KMS-11 (cell line): ENCODE results near the gene ELOA.
A peak's percentile ranks its signal among the peaks of the same experiment; 100 is the strongest.

Experiments used
- H2AFZ ChIP-seq: fragments of 200-600 bp; sonication (generic); 2 replicates; pipeline ENCODE4 v1.6.1; 2016; ENCODE audit warnings: antibody characterized with exemption, mixed run types, low read depth
- H3K27ac ChIP-seq: fragments of 200-600 bp; sonication (generic); 2 replicates; pipeline ENCODE4 v1.6.1; 2016; ENCODE audit warnings: mild to moderate bottlenecking, mixed run types
- H3K27me3 ChIP-seq: fragments of 200-600 bp; sonication (generic); 2 replicates; pipeline ENCODE4 v1.6.1; 2017; ENCODE audit warnings: mild to moderate bottlenecking, low read depth, mixed run types, moderate library complexity; ENCODE audit not compliant: insufficient read depth
- H3K36me3 ChIP-seq: fragments of 200-600 bp; sonication (generic); 2 replicates; pipeline ENCODE4 v1.6.1; 2017; ENCODE audit warnings: mild to moderate bottlenecking, mixed run types; ENCODE audit not compliant: insufficient read depth
- H3K4me1 ChIP-seq: fragments of 200-600 bp; sonication (generic); 2 replicates; pipeline ENCODE4 v1.6.1; 2016; ENCODE audit warnings: mild to moderate bottlenecking, low read depth, mixed run types; ENCODE audit not compliant: poor library complexity, severe bottlenecking
- H3K4me2 ChIP-seq: fragments of 200-600 bp; sonication (generic); 2 replicates; pipeline ENCODE4 v1.7.0; 2016; ENCODE audit warnings: mild to moderate bottlenecking, mixed run types
- H3K4me3 ChIP-seq: fragments of 200-600 bp; sonication (generic); IDR thresholded peaks from 2 replicates; pipeline ENCODE4 v1.6.1; 2017; ENCODE audit warnings: low read depth, low read length, mixed read lengths; ENCODE audit not compliant: insufficient read depth
- H3K79me2 ChIP-seq: fragments of 200-600 bp; sonication (generic); 2 replicates; pipeline ENCODE4 v1.6.1; 2016; ENCODE audit warnings: low read depth, mixed run types; ENCODE audit not compliant: insufficient read depth
- H3K9ac ChIP-seq: fragments of 200-600 bp; sonication (generic); 2 replicates; pipeline ENCODE4 v1.6.1; 2016; ENCODE audit warnings: mild to moderate bottlenecking, mixed run types
- H4K20me1 ChIP-seq: fragments of 200-600 bp; sonication (generic); 2 replicates; pipeline ENCODE4 v1.6.1; 2016; ENCODE audit warnings: mild to moderate bottlenecking, mixed run types; ENCODE audit not compliant: insufficient read depth
- TF ChIP-seq, protein P1 (sequence below): fragments of 200-600 bp; sonication (generic); conservative IDR thresholded peaks from 2 replicates; pipeline ENCODE4 v1.6.1; 2017; ENCODE audit warnings: low read depth, mild to moderate bottlenecking, antibody characterized with exemption, low read length, moderate library complexity, mixed read lengths

Gene ELOA

GRCh38 chr1:23806280-23806679 lies 63.0 kb downstream of the ELOA start:
- H3K4me3 ChIP-seq = no peak overlapping the region
- TF ChIP-seq, protein P1, sequence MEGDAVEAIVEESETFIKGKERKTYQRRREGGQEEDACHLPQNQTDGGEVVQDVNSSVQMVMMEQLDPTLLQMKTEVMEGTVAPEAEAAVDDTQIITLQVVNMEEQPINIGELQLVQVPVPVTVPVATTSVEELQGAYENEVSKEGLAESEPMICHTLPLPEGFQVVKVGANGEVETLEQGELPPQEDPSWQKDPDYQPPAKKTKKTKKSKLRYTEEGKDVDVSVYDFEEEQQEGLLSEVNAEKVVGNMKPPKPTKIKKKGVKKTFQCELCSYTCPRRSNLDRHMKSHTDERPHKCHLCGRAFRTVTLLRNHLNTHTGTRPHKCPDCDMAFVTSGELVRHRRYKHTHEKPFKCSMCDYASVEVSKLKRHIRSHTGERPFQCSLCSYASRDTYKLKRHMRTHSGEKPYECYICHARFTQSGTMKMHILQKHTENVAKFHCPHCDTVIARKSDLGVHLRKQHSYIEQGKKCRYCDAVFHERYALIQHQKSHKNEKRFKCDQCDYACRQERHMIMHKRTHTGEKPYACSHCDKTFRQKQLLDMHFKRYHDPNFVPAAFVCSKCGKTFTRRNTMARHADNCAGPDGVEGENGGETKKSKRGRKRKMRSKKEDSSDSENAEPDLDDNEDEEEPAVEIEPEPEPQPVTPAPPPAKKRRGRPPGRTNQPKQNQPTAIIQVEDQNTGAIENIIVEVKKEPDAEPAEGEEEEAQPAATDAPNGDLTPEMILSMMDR = no peak
- no peak overlapping the region for H3K9ac ChIP-seq
- no peaks in the 10 kb centered on the region for H3K36me3 ChIP-seq
- H3K27me3 ChIP-seq = no peaks in the 10 kb centered on the region
- peaks cover 35% of the 10 kb centered on the region for H3K4me1 ChIP-seq
- no peak overlapping the region for H3K4me2 ChIP-seq
- no peak overlapping the region for H2AFZ ChIP-seq
- no peaks in the 10 kb centered on the region for H3K79me2 ChIP-seq
- H4K20me1 ChIP-seq = no peaks in the 10 kb centered on the region
- H3K27ac ChIP-seq = no peak overlapping the region

GRCh38 chr1:23807453-23807852 lies 64.2 kb downstream of the ELOA start:
- no peak overlapping the region for H2AFZ ChIP-seq
- no peak overlapping the region for H3K9ac ChIP-seq
- H3K4me1 ChIP-seq = peaks cover 35% of the 10 kb centered on the region
- no peaks in the 10 kb centered on the region for H3K79me2 ChIP-seq
- H3K4me3 ChIP-seq = no peak overlapping the region
- H3K36me3 ChIP-seq = no peaks in the 10 kb centered on the region
- H3K27ac ChIP-seq = no peak overlapping the region
- TF ChIP-seq, protein P1 = no peak
- H4K20me1 ChIP-seq = no peaks in the 10 kb centered on the region
- no peaks in the 10 kb centered on the region for H3K27me3 ChIP-seq
- no peak overlapping the region for H3K4me2 ChIP-seq

- H2AFZ ChIP-seq = peak overlapping the region; percentile 24; the same call in 1 of the 2 replicates
- 0 out of 2 replicates have a peak overlapping the region, but pooled peaks have one; percentile 19 for H3K27ac ChIP-seq
- TF ChIP-seq, protein P1 = peak; percentile 82
Observed at GRCh38 chr1:23809751-23810171, 66.5 kb downstream of the ELOA start.

GRCh38 chr1:23810818-23811540 lies 67.7 kb downstream of the ELOA start:
- Histone ChIP-seq H3K27me3 (no peaks in the 10 kb centered on the region), H3K4me1 (peaks cover 21% of the 10 kb centered on the region), H3K4me2 (no peak overlapping the region), H3K9ac (no peak overlapping the region), H3K4me3 (no peak overlapping the region), H3K36me3 (no peaks in the 10 kb centered on the region), H2AFZ (no peak overlapping the region), H4K20me1 (no peaks in the 10 kb centered on the region), H3K27ac (no peak overlapping the region), H3K79me2 (no peaks in the 10 kb centered on the region)
- TF ChIP-seq, protein P1 = peak; percentile 77

More at GRCh38 chr1:23809751-23810171, 66.5 kb downstream of the ELOA start:
- Histone ChIP-seq H3K4me1 (peaks cover 26% of the 10 kb centered on the region), H3K4me2 (no peak overlapping the region), H3K36me3 (no peaks in the 10 kb centered on the region), H3K27me3 (no peaks in the 10 kb centered on the region), H3K79me2 (no peaks in the 10 kb centered on the region), H3K9ac (no peak overlapping the region), H4K20me1 (no peaks in the 10 kb centered on the region), H3K4me3 (no peak overlapping the region)
